Muscle layer of colon (tissue), 2 donors: Measurements from ENCODE around the gene PLXNA1.

Source experiments
- H3K27ac ChIP-seq: one replicate; pipeline ENCODE4 v1.7.0; 2013; ENCODE audit warnings: low read depth, mild to moderate bottlenecking, low read length, moderate library complexity
- H3K27me3 ChIP-seq, 2 donors: one replicate each; pipeline ENCODE4 v1.7.0; 2013; ENCODE audit warnings: low read length in 2 of 2, mild to moderate bottlenecking in 2 of 2; ENCODE audit not compliant: insufficient read depth in 2 of 2, control insufficient read depth in 1 of 2
- H3K36me3 ChIP-seq: one replicate; pipeline ENCODE4 v1.7.0; 2013; ENCODE audit warnings: mild to moderate bottlenecking, low read length; ENCODE audit not compliant: insufficient read depth
- H3K4me1 ChIP-seq: one replicate; pipeline ENCODE4 v1.7.0; 2013; ENCODE audit warnings: mild to moderate bottlenecking, low read length; ENCODE audit not compliant: insufficient read depth
- H3K4me3 ChIP-seq, 2 donors: one replicate each; pipeline ENCODE4 v1.7.0; 2013; ENCODE audit warnings: low read length in 2 of 2, low read depth in 1 of 2, mild to moderate bottlenecking in 1 of 2, moderate library complexity in 1 of 2
- H3K9ac ChIP-seq: one replicate; pipeline ENCODE4 v1.7.0; 2013; ENCODE audit warnings: low read length
- H3K9me3 ChIP-seq: one replicate; pipeline ENCODE4 v1.7.0; 2013; ENCODE audit warnings: mild to moderate bottlenecking, low read length
- donor health status: abdominal sarcoma.
- donor health status: Adenocarcinoma of cecum.

PLXNA1 gene

DNA sequence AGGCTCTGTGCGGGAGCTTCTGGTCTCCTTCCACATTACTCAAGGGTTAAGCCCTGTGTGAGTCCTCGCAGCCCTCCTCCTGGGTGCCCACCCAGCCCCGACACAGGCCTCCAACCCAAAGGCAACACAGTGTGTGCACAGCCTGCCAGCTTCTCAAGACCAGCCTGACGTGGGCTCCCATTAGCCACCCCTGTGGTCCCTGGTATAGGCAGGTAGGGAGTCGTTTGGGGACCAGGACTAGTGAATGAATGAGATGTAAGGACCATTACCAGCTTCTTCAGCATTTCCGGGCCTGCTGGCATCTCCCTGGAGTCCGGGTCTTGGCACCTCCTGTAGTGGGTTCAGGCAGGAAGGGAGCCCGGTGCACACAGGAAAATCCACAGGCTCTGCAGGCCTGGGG, 20.2 kb upstream of the PLXNA1 start:
- peaks cover 11% of the 10 kb centered on the region for H3K4me1 ChIP-seq
- no peaks in the 10 kb centered on the region for H3K27me3 ChIP-seq
- H3K9me3 ChIP-seq = no peaks in the 10 kb centered on the region
- H3K27ac ChIP-seq = no peak overlapping the region
- no peaks in the 10 kb centered on the region for H3K36me3 ChIP-seq
- H3K9ac ChIP-seq = no peak overlapping the region
- no peak overlapping the region for H3K4me3 ChIP-seq

- Histone ChIP-seq H3K27me3 (no peaks in the 10 kb centered on the region), H3K4me3 (no peak overlapping the region), H3K27ac (no peak overlapping the region), H3K36me3 (no peaks in the 10 kb centered on the region), H3K4me1 (peaks cover 11% of the 10 kb centered on the region), H3K9ac (no peak overlapping the region), H3K9me3 (no peaks in the 10 kb centered on the region)
Measured at GRCh38 chr3:126963261-126964190, 19.4 kb upstream of the PLXNA1 start.

DNA sequence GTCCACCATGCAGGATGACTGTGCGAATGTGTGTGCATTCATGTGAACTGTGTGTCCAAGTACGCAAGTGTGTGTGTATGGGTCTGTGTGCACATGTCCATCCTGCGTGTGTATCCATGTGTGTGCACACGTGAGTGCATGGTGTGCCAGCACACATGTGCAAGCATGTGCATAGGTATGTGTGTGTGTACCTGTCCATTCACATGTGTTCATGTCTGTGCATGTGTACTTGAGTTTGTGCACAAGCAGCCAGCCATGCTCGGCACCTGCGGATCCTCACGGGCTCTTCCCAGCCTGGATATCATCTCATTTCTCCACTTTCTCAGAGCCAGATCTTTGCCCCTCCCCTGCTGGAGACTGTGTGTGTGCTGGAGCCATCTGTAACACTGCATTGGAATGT, 18.7 kb upstream of the PLXNA1 start:
- Histone ChIP-seq H3K36me3 (no peaks in the 10 kb centered on the region), H3K27ac (no peak overlapping the region), H3K4me3 (no peak overlapping the region), H3K27me3 (no peaks in the 10 kb centered on the region), H3K9me3 (no peaks in the 10 kb centered on the region), H3K4me1 (peaks cover 11% of the 10 kb centered on the region), H3K9ac (no peak overlapping the region)

DNA sequence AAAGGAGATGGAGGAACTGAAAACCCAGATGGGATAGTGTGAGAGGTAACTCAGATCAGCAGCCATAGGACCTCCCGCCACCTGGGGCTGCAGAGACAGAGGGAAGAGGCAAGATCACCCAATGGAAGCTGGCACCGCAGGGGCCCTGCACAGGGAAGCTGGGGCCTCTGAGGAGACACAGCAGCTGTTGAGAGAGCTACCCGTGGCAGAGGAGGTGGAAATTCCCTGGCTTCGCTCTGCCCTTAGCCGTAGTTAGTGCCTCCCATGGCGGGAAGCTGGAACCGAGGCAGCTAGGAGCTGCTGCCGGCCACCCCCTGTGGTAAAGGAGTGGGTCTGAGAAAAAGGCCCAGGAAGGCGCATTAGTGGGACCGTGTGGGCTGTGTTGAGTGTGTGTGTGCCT, 18.0 kb upstream of the PLXNA1 start:
- Histone ChIP-seq H3K36me3 (no peaks in the 10 kb centered on the region), H3K4me1 (peaks cover 11% of the 10 kb centered on the region), H3K9me3 (no peaks in the 10 kb centered on the region), H3K9ac (no peak overlapping the region), H3K4me3 (no peak overlapping the region), H3K27ac (no peak overlapping the region), H3K27me3 (no peaks in the 10 kb centered on the region)

- no peaks in the 10 kb centered on the region for H3K36me3 ChIP-seq
- peaks cover 11% of the 10 kb centered on the region for H3K4me1 ChIP-seq
- no peak overlapping the region for H3K27ac ChIP-seq
Measured at GRCh38 chr3:126965526-126966080, 17.3 kb upstream of the PLXNA1 start.

DNA sequence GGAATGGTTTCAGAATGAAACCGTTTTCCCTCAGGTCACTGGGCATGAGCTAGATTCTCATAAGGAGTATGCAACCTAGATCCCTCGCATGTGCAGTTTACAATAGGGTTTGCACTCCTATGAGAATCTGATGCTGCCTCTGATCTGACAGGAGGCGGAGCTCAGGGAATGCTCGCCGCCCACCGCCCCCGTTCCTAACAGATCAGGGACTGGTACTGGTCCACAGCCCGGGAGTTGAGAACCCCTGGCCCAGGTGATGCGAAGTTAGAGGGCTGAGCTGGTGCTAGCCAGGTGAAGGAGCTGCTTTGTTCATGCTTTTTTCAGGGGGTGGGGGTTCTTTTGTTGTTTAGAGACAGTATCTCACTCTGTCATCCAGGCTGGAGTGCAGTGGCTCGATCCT, 15.5 kb upstream of the PLXNA1 start:
- no peaks in the 10 kb centered on the region for H3K4me1 ChIP-seq
- no peak overlapping the region for H3K9ac ChIP-seq
- H3K4me3 ChIP-seq = no peak overlapping the region
- no peak overlapping the region for H3K27ac ChIP-seq
- no peaks in the 10 kb centered on the region for H3K27me3 ChIP-seq
- H3K9me3 ChIP-seq = no peaks in the 10 kb centered on the region
- no peaks in the 10 kb centered on the region for H3K36me3 ChIP-seq

More at GRCh38 chr3:126965526-126966080, 17.3 kb upstream of the PLXNA1 start:
- Histone ChIP-seq H3K27me3 (no peaks in the 10 kb centered on the region), H3K9me3 (no peaks in the 10 kb centered on the region), H3K4me3 (no peak overlapping the region), H3K9ac (no peak overlapping the region)

DNA sequence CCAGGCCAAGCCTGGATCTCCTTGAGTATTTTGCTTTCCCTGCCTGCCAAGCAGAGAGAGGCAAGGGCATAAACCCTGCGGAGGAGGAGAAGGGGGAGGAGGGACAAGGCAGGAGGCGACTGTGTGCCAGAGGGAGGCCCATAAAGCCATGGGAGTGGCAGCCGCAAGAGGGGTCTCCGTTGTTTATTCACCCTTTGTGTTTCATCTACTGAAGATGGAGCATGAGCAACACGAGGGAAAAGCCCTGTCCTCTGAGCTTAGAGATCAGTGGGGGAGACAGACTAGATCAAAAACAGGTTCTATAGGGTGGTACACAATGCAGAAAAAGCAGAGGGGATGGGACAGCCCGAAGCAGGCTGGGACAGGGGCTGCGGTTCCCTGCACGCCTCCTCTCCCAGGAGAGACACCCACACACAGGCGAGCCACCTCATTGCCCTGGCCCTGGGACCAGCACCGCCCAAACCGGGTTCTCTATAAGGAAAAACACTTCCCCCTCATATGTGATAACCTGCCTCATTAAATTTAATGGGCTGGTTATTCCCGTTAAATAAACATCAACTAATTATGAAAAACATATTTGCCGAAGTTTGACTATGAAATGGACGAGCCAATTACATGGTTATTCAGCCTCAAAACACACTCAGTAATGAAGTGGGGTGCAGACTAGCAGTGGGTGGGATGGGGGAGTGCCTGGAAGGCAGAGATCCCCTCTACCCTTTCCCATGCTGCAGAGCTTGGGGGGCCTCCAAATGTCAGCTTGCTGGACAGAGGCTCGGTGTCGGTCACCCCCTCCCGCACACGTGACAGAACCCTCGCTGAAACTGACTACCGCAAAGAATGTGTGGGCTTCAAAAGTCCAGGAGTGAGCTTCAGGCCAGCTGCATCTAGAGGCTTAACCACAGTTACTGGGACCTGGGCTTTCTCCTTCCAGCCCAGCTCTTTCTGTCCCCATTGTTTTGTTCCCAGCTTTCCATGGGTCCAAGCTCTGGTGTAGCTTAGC, 14.2 kb upstream of the PLXNA1 start:
- Histone ChIP-seq H3K9me3 (no peaks in the 10 kb centered on the region), H3K4me1 (no peaks in the 10 kb centered on the region), H3K36me3 (no peaks in the 10 kb centered on the region), H3K4me3 (no peak overlapping the region), H3K9ac (no peak overlapping the region), H3K27me3 (peaks cover 0 to 5% of the 10 kb centered on the region in 2 donors), H3K27ac (no peak overlapping the region)

DNA sequence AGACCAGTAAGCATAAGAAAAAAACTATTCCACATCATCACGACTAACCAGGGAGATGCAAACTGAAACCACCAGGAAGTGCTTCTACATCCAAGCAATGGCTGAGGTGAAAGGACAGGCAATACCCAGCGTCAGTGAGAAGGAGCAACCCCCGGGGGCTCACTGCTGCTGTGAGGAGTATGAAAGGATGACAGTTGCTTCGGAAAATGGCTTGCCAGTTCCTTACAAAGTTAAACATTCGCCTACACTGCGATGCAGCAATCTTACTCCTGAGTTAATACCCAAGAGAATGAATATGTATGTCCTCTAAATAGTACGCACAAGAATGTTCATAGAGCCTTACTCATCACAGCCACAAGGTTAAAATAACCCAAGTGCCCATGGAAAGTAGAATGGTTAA, 13.3 kb upstream of the PLXNA1 start:
- Histone ChIP-seq H3K27ac (no peak overlapping the region), H3K27me3 (peaks cover 0 to 5% of the 10 kb centered on the region in 2 donors), H3K9me3 (peaks cover 1% of the 10 kb centered on the region), H3K4me3 (no peak overlapping the region), H3K9ac (no peak overlapping the region), H3K4me1 (no peaks in the 10 kb centered on the region), H3K36me3 (no peaks in the 10 kb centered on the region)

- Histone ChIP-seq H3K4me1 (no peaks in the 10 kb centered on the region), H3K9me3 (peaks cover 6% of the 10 kb centered on the region), H3K4me3 (no peak overlapping the region), H3K9ac (no peak overlapping the region), H3K27me3 (peaks cover 0 to 5% of the 10 kb centered on the region in 2 donors), H3K36me3 (no peaks in the 10 kb centered on the region), H3K27ac (no peak overlapping the region)
Measured at GRCh38 chr3:126970101-126970500, 12.8 kb upstream of the PLXNA1 start.

- no peaks in the 10 kb centered on the region for H3K36me3 ChIP-seq
- no peak overlapping the region for H3K9ac ChIP-seq
- no peaks in the 10 kb centered on the region for H3K4me1 ChIP-seq
- no peak overlapping the region for H3K27ac ChIP-seq
- H3K9me3 ChIP-seq = peaks cover 7% of the 10 kb centered on the region
- H3K4me3 ChIP-seq = no peak overlapping the region
- H3K27me3 ChIP-seq = peaks cover 0 to 5% of the 10 kb centered on the region in 2 donors
Measured at GRCh38 chr3:126970921-126971320, 12.0 kb upstream of the PLXNA1 start.

DNA sequence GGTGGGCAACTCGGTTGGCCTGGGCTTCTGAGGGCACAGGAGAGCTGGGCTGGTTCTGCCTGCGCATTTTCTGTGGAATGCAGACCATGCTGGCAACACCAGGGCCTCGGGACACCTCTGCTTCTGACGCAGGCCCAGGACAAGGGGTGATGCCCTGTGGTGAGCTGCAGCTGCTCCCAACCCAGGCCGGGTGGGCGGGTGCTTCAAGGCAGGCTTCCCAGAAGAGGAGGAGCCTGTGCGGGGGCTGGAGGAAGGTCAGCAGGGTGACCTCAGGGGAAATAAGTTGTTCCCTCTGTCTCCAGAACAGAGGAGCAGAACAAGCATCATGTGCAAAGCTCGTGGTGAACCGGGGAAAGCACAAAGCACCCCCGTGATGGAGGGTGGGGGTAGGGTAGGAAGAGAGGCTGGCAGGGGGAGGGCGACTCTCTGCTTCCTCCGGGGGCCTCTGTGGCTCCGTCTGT, 11.0 kb upstream of the PLXNA1 start:
- Histone ChIP-seq H3K9me3 (peaks cover 7% of the 10 kb centered on the region), H3K4me3 (no peak overlapping the region), H3K9ac (no peak overlapping the region), H3K36me3 (no peaks in the 10 kb centered on the region), H3K4me1 (no peaks in the 10 kb centered on the region), H3K27ac (no peak overlapping the region), H3K27me3 (peaks cover 0 to 5% of the 10 kb centered on the region in 2 donors)
